WTC11 (cell line): ENCODE measurements around the gene GNPDA1. TPM values are rescaled to one million over a fixed set of nuclear protein-coding genes. Genes with fewer than 3 reads are reported as not detected.

Source experiments
- ATAC-seq: fragments of 200-7000 bp; cut with Tn5 transposase; 2 replicates; pipeline ENCODE4 v1.10.0; 2021; ENCODE audit warnings: mild to moderate bottlenecking, moderate library complexity
- CTCF ChIA-PET: fragments of 300-600 bp; sonication (Branson Sonifier 250); formaldehyde crosslinking; loops from one replicate; lab custom pipeline; 2021; ENCODE audit warnings: antibody characterized with exemption; lab: Charles Lee
- POLR2A ChIA-PET: fragments of 350-600 bp; sonication (Branson Sonifier 250); formaldehyde crosslinking; loops from one replicate; lab custom pipeline; 2021; ENCODE audit warnings: antibody characterized with exemption; lab: Charles Lee
- DNase-seq: peaks from one replicate; pipeline ENCODE4 v3.0.0; 2021; ENCODE audit warnings: low spot score
- H3K27ac Mint-ChIP-seq: 2 replicates; pipeline ENCODE4 v1.8.0; 2021; ENCODE audit warnings: mixed read lengths
- H3K27me3 Mint-ChIP-seq: 2 replicates; pipeline ENCODE4 v1.8.0; 2021; ENCODE audit warnings: low read depth, mild to moderate bottlenecking, moderate library complexity, mixed read lengths
- H3K36me3 Mint-ChIP-seq: 2 replicates; pipeline ENCODE4 v1.8.0; 2021; ENCODE audit warnings: mixed read lengths
- H3K4me1 Mint-ChIP-seq: 2 replicates; pipeline ENCODE4 v1.8.0; 2022; ENCODE audit warnings: mixed read lengths
- H3K4me3 Mint-ChIP-seq: 2 replicates; pipeline ENCODE4 v1.8.0; 2021; ENCODE audit warnings: mild to moderate bottlenecking, moderate library complexity, mixed read lengths
- H3K9me3 Mint-ChIP-seq: 2 replicates; pipeline ENCODE4 v1.8.0; 2021; ENCODE audit warnings: mixed read lengths
- ATF1 ChIP-seq: sonication (generic); formaldehyde crosslinking; IDR thresholded peaks from 2 replicates; pipeline ENCODE4 v1.8.1; 2023; ENCODE audit warnings: mild to moderate bottlenecking, moderate library complexity, missing genetic modification reagents
- CBFB ChIP-seq: sonication (generic); formaldehyde crosslinking; IDR thresholded peaks from 2 replicates; pipeline ENCODE4 v1.8.1; 2022; ENCODE audit warnings: mild to moderate bottlenecking, low read depth, missing genetic modification reagents
- CREM ChIP-seq: sonication (generic); formaldehyde crosslinking; IDR thresholded peaks from 2 replicates; pipeline ENCODE4 v1.8.1; 2022; ENCODE audit warnings: mild to moderate bottlenecking, missing genetic modification reagents, moderate library complexity
- FOXJ3 ChIP-seq: sonication (generic); formaldehyde crosslinking; IDR thresholded peaks from 2 replicates; pipeline ENCODE4 v1.9.0; 2021; ENCODE audit warnings: missing genetic modification reagents, mild to moderate bottlenecking, borderline replicate concordance
- FOXK1 ChIP-seq: sonication (generic); formaldehyde crosslinking; IDR thresholded peaks from 2 replicates; pipeline ENCODE4 v1.8.0; 2022; ENCODE audit warnings: mild to moderate bottlenecking, moderate library complexity, missing genetic modification reagents
- GABPB1 ChIP-seq: sonication (generic); formaldehyde crosslinking; IDR thresholded peaks from 2 replicates; pipeline ENCODE4 v1.8.1; 2023; ENCODE audit warnings: mild to moderate bottlenecking, missing genetic modification reagents
- IRF2 ChIP-seq: sonication (generic); formaldehyde crosslinking; IDR thresholded peaks from 2 replicates; pipeline ENCODE4 v1.8.0; 2022; ENCODE audit warnings: low read depth, missing genetic modification reagents, borderline replicate concordance
- NR3C1 ChIP-seq: sonication (generic); formaldehyde crosslinking; conservative IDR thresholded peaks from 2 replicates; pipeline ENCODE4 v1.8.1; 2023; ENCODE audit warnings: low read depth, mild to moderate bottlenecking, missing genetic modification reagents
- ZBTB21 ChIP-seq: sonication (generic); formaldehyde crosslinking; IDR thresholded peaks from 2 replicates; pipeline ENCODE4 v1.8.1; 2023; ENCODE audit warnings: mild to moderate bottlenecking, missing genetic modification reagents, borderline replicate concordance
- ZNF416 ChIP-seq: fragments of 250-450 bp; sonication (Bioruptor Pico); IDR thresholded peaks from 2 replicates; pipeline ENCODE4 v1.9.0; 2021; ENCODE audit warnings: mild to moderate bottlenecking, inconsistent platforms
- total RNA-seq: library from RNA; stranded (reverse); gene quantifications from 3 replicates; pipeline ENCODE4 v1.2.3, GENCODE V29; 2021
- TF ChIP-seq, protein P1 (sequence below): fragments of 250-450 bp; sonication (Bioruptor Pico); IDR thresholded peaks from 2 replicates; pipeline ENCODE4 v1.9.0; 2021; ENCODE audit warnings: mild to moderate bottlenecking, borderline replicate concordance
- TF ChIP-seq, protein P2 (sequence below): sonication (generic); formaldehyde crosslinking; IDR thresholded peaks from 2 replicates; pipeline ENCODE4 v1.8.0; 2022; ENCODE audit warnings: mild to moderate bottlenecking, missing genetic modification reagents
- TF ChIP-seq, protein P3 (sequence below): sonication (generic); formaldehyde crosslinking; IDR thresholded peaks from 2 replicates; pipeline ENCODE4 v1.8.0; 2022; ENCODE audit warnings: missing genetic modification reagents
- TF ChIP-seq, protein P4 (sequence below): sonication (generic); formaldehyde crosslinking; conservative IDR thresholded peaks from 2 replicates; pipeline ENCODE4 v1.8.1; 2023; ENCODE audit warnings: mild to moderate bottlenecking, low read depth, missing genetic modification reagents, moderate library complexity
- TF ChIP-seq, protein P5 (sequence below): sonication (generic); formaldehyde crosslinking; IDR thresholded peaks from 2 replicates; pipeline ENCODE4 v1.8.1; 2023; ENCODE audit warnings: mild to moderate bottlenecking, missing genetic modification reagents, moderate library complexity
- TF ChIP-seq, protein P6 (sequence below): sonication (generic); formaldehyde crosslinking; IDR thresholded peaks from 2 replicates; pipeline ENCODE4 v1.8.1; 2022; ENCODE audit warnings: missing genetic modification reagents, borderline replicate concordance
- TF ChIP-seq, protein P7 (sequence below): fragments of 250-450 bp; sonication (Bioruptor Pico); IDR thresholded peaks from 2 replicates; pipeline ENCODE4 v2.1.2; 2022; ENCODE audit warnings: mild to moderate bottlenecking, moderate library complexity
- TF ChIP-seq, protein P8 (sequence below): sonication (generic); formaldehyde crosslinking; IDR thresholded peaks from 2 replicates; pipeline ENCODE4 v1.8.0; 2022; ENCODE audit warnings: mild to moderate bottlenecking, missing genetic modification reagents
- TF ChIP-seq, protein P9 (sequence below): sonication (generic); formaldehyde crosslinking; IDR thresholded peaks from 2 replicates; pipeline ENCODE4 v1.8.1; 2022; ENCODE audit warnings: low read depth, missing genetic modification reagents, borderline replicate concordance

Gene GNPDA1
- total RNA-seq, 1 experiment from 2014 or later = 54.8 TPM

DNA sequence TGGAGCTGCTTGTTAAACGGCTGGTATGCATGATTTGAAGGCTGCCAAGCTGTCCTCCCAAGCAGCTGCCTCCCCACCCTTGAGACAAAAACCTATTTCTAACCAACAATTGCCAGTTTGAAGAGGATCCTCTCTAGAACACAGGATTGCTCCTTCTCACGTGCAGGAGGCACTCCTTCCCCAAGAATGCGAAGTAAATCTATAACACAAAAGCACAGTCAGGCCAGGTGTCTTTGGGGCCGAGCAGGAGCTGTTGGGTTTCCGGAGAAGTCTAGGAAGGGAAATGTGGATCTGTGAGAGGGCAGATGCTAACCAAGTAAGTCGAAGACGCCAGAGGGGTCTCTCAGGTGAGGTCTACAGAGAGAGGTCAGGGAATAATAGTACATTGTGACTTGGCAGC is 35.4 kb upstream of the GNPDA1 start (continued):
- TF ChIP-seq, protein P1, sequence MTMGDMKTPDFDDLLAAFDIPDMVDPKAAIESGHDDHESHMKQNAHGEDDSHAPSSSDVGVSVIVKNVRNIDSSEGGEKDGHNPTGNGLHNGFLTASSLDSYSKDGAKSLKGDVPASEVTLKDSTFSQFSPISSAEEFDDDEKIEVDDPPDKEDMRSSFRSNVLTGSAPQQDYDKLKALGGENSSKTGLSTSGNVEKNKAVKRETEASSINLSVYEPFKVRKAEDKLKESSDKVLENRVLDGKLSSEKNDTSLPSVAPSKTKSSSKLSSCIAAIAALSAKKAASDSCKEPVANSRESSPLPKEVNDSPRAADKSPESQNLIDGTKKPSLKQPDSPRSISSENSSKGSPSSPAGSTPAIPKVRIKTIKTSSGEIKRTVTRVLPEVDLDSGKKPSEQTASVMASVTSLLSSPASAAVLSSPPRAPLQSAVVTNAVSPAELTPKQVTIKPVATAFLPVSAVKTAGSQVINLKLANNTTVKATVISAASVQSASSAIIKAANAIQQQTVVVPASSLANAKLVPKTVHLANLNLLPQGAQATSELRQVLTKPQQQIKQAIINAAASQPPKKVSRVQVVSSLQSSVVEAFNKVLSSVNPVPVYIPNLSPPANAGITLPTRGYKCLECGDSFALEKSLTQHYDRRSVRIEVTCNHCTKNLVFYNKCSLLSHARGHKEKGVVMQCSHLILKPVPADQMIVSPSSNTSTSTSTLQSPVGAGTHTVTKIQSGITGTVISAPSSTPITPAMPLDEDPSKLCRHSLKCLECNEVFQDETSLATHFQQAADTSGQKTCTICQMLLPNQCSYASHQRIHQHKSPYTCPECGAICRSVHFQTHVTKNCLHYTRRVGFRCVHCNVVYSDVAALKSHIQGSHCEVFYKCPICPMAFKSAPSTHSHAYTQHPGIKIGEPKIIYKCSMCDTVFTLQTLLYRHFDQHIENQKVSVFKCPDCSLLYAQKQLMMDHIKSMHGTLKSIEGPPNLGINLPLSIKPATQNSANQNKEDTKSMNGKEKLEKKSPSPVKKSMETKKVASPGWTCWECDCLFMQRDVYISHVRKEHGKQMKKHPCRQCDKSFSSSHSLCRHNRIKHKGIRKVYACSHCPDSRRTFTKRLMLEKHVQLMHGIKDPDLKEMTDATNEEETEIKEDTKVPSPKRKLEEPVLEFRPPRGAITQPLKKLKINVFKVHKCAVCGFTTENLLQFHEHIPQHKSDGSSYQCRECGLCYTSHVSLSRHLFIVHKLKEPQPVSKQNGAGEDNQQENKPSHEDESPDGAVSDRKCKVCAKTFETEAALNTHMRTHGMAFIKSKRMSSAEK = no peak
- TF ChIP-seq IRF2 (CRISPR knock-in tag) = no peak
- TF ChIP-seq, protein P2, sequence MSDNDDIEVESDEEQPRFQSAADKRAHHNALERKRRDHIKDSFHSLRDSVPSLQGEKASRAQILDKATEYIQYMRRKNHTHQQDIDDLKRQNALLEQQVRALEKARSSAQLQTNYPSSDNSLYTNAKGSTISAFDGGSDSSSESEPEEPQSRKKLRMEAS (CRISPR knock-in tag) = 0 out of 2 replicates have a peak, but pooled peaks have one; percentile 21
- TF ChIP-seq FOXJ3 = no peak

DNA sequence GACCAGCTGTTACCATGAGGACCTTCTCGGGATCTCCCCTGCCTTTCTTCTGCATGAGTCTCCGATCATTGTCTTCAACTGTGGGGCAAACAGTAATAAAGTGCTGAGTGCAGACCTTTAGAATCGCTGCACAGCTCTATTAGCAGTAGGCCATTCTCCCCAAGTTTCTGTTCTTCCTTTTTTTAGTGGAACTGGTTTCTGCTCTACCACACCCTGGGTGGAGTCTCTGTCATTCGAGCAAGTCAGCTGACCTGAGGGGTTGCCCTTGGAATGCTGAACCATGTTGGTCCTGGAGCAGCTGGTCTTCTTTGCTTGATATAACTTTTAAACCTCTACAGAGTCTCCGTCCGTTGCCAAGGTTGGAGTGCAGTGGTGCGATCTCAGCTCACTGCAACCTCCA is 33.4 kb upstream of the GNPDA1 start:
- Mint-ChIP-seq H3K36me3 (no peaks in the 10 kb centered on the region), H3K27me3 (0 out of 2 replicates have a peak, but pooled peaks cover 4% of the 10 kb centered on the region), H3K4me3 (no peak overlapping the region), H3K27ac (no peak overlapping the region), H3K9me3 (peaks cover 5% of the 10 kb centered on the region; the same call in 1 of the 2 replicates), H3K4me1 (peaks cover 13% of the 10 kb centered on the region)
- DNase-seq (no peak), ATAC-seq (no peak)
- CTCF ChIA-PET = interaction anchor here (1.5 kb wide), 1 partner anchor 34 kb away, joined by 4 read pairs; no protein-coding TSS in a partner anchor
- POLR2A ChIA-PET = no interaction called here
- TF ChIP-seq ZBTB21 (no peak), FOXK1 (CRISPR knock-in tag) (no peak), CBFB (no peak), CREM (no peak), GABPB1 (CRISPR knock-in tag) (no peak), ATF1 (CRISPR knock-in tag) (no peak), ZNF416 (CRISPR knock-in tag) (no peak), NR3C1 (CRISPR knock-in tag) (no peak)
- TF ChIP-seq, protein P3, sequence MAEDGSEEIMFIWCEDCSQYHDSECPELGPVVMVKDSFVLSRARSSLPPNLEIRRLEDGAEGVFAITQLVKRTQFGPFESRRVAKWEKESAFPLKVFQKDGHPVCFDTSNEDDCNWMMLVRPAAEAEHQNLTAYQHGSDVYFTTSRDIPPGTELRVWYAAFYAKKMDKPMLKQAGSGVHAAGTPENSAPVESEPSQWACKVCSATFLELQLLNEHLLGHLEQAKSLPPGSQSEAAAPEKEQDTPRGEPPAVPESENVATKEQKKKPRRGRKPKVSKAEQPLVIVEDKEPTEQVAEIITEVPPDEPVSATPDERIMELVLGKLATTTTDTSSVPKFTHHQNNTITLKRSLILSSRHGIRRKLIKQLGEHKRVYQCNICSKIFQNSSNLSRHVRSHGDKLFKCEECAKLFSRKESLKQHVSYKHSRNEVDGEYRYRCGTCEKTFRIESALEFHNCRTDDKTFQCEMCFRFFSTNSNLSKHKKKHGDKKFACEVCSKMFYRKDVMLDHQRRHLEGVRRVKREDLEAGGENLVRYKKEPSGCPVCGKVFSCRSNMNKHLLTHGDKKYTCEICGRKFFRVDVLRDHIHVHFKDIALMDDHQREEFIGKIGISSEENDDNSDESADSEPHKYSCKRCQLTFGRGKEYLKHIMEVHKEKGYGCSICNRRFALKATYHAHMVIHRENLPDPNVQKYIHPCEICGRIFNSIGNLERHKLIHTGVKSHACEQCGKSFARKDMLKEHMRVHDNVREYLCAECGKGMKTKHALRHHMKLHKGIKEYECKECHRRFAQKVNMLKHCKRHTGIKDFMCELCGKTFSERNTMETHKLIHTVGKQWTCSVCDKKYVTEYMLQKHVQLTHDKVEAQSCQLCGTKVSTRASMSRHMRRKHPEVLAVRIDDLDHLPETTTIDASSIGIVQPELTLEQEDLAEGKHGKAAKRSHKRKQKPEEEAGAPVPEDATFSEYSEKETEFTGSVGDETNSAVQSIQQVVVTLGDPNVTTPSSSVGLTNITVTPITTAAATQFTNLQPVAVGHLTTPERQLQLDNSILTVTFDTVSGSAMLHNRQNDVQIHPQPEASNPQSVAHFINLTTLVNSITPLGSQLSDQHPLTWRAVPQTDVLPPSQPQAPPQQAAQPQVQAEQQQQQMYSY (CRISPR knock-in tag) = no peak
- TF ChIP-seq, protein P4, sequence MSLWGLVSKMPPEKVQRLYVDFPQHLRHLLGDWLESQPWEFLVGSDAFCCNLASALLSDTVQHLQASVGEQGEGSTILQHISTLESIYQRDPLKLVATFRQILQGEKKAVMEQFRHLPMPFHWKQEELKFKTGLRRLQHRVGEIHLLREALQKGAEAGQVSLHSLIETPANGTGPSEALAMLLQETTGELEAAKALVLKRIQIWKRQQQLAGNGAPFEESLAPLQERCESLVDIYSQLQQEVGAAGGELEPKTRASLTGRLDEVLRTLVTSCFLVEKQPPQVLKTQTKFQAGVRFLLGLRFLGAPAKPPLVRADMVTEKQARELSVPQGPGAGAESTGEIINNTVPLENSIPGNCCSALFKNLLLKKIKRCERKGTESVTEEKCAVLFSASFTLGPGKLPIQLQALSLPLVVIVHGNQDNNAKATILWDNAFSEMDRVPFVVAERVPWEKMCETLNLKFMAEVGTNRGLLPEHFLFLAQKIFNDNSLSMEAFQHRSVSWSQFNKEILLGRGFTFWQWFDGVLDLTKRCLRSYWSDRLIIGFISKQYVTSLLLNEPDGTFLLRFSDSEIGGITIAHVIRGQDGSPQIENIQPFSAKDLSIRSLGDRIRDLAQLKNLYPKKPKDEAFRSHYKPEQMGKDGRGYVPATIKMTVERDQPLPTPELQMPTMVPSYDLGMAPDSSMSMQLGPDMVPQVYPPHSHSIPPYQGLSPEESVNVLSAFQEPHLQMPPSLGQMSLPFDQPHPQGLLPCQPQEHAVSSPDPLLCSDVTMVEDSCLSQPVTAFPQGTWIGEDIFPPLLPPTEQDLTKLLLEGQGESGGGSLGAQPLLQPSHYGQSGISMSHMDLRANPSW (CRISPR knock-in tag) = no peak
- TF ChIP-seq, protein P5, sequence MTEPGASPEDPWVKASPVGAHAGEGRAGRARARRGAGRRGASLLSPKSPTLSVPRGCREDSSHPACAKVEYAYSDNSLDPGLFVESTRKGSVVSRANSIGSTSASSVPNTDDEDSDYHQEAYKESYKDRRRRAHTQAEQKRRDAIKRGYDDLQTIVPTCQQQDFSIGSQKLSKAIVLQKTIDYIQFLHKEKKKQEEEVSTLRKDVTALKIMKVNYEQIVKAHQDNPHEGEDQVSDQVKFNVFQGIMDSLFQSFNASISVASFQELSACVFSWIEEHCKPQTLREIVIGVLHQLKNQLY (CRISPR knock-in tag) = no peak
- TF ChIP-seq, protein P6, sequence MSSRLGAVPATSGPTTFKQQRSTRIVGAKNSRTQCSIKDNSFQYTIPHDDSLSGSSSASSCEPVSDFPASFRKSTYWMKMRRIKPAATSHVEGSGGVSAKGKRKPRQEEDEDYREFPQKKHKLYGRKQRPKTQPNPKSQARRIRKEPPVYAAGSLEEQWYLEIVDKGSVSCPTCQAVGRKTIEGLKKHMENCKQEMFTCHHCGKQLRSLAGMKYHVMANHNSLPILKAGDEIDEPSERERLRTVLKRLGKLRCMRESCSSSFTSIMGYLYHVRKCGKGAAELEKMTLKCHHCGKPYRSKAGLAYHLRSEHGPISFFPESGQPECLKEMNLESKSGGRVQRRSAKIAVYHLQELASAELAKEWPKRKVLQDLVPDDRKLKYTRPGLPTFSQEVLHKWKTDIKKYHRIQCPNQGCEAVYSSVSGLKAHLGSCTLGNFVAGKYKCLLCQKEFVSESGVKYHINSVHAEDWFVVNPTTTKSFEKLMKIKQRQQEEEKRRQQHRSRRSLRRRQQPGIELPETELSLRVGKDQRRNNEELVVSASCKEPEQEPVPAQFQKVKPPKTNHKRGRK (CRISPR knock-in tag) = no peak
- TF ChIP-seq, protein P7, sequence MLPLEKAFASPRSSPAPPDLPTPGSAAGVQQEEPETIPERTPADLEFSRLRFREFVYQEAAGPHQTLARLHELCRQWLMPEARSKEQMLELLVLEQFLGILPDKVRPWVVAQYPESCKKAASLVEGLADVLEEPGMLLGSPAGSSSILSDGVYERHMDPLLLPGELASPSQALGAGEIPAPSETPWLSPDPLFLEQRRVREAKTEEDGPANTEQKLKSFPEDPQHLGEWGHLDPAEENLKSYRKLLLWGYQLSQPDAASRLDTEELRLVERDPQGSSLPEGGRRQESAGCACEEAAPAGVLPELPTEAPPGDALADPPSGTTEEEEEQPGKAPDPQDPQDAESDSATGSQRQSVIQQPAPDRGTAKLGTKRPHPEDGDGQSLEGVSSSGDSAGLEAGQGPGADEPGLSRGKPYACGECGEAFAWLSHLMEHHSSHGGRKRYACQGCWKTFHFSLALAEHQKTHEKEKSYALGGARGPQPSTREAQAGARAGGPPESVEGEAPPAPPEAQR = no peak
- TF ChIP-seq, protein P8, sequence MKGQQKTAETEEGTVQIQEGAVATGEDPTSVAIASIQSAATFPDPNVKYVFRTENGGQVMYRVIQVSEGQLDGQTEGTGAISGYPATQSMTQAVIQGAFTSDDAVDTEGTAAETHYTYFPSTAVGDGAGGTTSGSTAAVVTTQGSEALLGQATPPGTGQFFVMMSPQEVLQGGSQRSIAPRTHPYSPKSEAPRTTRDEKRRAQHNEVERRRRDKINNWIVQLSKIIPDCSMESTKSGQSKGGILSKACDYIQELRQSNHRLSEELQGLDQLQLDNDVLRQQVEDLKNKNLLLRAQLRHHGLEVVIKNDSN (CRISPR knock-in tag) = no peak
- TF ChIP-seq, protein P9, sequence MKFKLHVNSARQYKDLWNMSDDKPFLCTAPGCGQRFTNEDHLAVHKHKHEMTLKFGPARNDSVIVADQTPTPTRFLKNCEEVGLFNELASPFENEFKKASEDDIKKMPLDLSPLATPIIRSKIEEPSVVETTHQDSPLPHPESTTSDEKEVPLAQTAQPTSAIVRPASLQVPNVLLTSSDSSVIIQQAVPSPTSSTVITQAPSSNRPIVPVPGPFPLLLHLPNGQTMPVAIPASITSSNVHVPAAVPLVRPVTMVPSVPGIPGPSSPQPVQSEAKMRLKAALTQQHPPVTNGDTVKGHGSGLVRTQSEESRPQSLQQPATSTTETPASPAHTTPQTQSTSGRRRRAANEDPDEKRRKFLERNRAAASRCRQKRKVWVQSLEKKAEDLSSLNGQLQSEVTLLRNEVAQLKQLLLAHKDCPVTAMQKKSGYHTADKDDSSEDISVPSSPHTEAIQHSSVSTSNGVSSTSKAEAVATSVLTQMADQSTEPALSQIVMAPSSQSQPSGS (CRISPR knock-in tag) = no peak
